ENCODE measurements around the gene HS3ST5.
"Not testable (repeated sequence)": the region's sequence is repeated elsewhere in the genome, so short reads cannot be mapped to it uniquely, and the experiment has no call there.

The HS3ST5 gene

GRCh38 chr6:114049367-114049966 lies 293.4 kb downstream of the HS3ST5 start:
- no peak for DNase-seq (ENCODE audit: low read depth in 2 of 2)

- DNase-seq (ENCODE audit: low read depth in 2 of 2), result not testable (repeated sequence)
These were observed 298.3 kb downstream of the HS3ST5 start for GRCh38 chr6:114044566-114044965.

DNA sequence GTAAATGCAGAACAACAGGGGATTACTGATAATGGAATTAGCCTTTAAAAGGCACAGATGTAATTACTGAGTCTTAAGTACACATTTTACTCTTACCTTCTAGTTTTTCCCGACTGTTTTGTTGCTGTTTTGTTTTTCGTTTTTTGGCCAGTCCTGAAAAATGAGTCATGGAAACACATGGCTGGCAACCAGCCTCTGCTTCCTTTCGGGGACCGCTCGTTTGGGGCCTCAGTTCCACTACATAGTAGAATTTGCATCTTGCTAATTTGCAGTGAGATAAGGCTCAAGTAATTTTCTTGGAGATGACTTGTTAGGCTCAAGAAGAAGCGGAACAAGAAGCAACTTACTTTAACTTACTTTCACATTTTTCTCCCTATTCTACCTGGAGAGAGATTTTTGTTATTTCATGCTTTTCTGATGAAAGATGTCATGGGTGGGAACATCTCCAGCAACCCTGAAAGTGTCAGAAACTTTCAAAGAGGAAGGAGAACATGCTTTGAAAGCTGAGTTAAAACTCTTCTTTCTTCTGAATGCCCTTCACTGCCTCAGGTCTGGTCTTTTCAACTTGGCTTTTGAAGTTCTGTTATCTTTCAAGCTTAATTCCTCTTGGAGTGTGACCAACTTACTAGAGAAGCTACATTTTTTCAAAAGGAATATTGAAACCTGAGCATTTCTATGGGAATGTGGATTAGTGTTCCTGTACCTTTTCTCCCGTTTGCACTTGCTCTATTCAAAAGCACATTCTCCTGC lies 300.4 kb downstream of the HS3ST5 start:
- no peak for DNase-seq (ENCODE audit: low read depth in 2 of 2)

DNA sequence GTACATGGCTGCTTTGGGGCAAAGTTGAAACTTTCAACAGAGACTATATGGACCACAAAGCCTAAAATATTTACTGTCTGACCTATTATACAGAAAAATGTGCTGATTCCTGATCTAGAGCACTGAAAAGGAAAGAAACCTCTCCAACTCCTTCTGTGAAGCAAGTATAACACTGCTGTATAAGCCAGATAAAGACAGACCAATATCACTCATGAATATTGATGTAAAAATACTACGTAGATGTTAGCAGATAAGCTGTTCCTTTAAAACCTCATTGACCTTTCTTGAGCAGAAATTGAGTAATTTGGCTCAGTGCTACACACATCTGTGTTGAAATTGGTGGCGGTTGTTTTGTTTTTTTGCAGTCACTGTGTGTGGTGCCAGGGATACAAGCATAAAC lies 302.0 kb downstream of the HS3ST5 start:
- DNase-seq (ENCODE audit: low read depth in 2 of 2), result no peak

- no peak for DNase-seq (ENCODE audit: low read depth in 2 of 2)
These were observed 303.0 kb downstream of the HS3ST5 start for GRCh38 chr6:114039841-114040240.

- DNase-seq (ENCODE audit: low read depth in 2 of 2), result peak; percentile 10 to 19
These were observed 309.2 kb downstream of the HS3ST5 start for GRCh38 chr6:114033606-114034005.

GRCh38 chr6:114032721-114033120 lies 310.1 kb downstream of the HS3ST5 start:
- no peak for DNase-seq (ENCODE audit: low read depth in 2 of 2)

DNA sequence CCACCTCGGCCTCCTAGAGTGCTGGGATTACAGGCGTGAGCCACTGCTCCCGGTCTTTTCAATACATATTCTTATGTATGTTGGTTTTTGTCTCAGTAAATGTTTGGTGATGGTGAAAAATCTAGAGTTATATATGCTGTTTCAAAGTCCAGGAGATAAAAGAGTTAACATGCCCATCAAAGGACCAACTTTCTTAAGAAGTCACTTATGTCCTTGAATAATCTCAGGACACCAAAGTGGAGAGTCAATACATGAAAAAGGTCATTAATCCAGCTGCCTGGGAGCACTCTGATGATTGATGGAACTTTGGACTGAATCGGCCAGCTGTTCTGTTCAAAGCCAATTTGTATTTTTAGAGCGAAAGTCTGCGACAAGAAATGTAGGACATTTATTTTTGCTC lies 312.1 kb downstream of the HS3ST5 start:
- DNase-seq (ENCODE audit: low read depth in 2 of 2), result no peak

- DNase-seq (ENCODE audit: low read depth in 2 of 2), result no peak
These were observed 318.1 kb downstream of the HS3ST5 start for GRCh38 chr6:114024746-114025145.

DNA sequence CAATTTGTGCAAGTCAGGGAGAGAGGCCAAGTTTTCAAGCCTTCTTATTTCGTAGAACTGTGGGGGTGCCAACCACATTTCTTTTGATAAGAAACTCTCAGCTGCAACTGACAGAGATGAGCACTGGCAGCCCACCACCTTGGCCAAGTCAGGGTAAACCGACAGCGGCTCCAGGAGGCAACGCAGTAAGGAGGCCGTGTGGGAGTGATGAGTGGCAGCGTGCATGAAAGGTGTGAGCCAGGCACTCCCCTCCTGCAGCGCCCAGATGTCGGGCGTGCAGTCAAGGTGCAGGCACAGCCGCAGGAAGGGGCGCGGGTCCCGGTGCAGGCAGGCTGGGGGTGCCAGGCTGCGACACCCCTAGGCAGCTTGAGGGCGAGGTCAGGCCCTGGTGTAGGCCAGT lies 322.6 kb downstream of the HS3ST5 start:
- DNase-seq (ENCODE audit: low read depth in 2 of 2), result no peak

- not testable (repeated sequence) for DNase-seq (ENCODE audit: low read depth in 2 of 2)
These were observed 325.7 kb downstream of the HS3ST5 start for GRCh38 chr6:114017146-114017545.

DNA sequence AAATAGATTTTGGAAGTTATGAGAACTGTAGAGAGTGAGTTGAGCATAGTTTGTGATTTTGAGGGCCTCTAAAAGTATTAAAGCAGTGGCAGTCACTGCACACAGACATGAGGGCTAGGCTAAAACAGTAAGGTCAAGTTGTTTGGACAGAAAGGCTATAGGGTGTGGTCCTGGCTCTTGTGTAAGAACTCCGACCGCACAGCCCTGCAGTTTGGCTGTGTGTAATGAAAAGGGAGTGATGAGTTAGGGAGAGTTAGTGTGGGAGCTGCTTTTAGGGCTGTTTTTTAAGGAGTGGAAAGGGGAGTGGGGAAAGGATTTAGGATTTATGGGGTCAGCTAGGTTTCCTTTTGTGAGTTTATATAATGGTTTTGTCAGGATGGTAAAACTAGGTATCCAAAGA lies 328.7 kb downstream of the HS3ST5 start:
- DNase-seq (ENCODE audit: low read depth in 2 of 2), result not testable (repeated sequence)

GRCh38 chr6:114011486-114011885 lies 331.3 kb downstream of the HS3ST5 start:
- not testable (repeated sequence) for DNase-seq (ENCODE audit: low read depth in 2 of 2)

DNA sequence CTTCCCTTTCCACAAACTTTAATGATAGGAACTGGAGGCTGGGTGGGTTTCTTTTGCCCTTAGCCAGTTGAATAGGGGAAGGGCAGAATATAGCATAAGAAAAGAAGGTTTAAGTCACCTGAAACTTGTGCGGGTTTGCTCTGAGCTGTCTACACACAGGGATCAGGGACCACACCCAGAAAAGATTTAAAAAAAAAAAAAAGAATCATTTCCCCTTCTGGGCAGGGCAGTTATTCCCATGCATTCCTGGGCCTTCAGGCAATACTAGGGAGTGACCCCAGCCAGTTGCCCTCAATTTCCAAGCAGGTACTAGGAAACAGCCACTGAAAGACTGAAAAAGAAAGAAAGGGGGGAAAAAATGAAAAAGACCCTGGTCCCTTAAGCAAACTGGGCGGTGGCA lies 332.3 kb downstream of the HS3ST5 start:
- DNase-seq (ENCODE audit: low read depth in 2 of 2), result no peak

- DNase-seq (ENCODE audit: low read depth in 2 of 2), result no peak
These were observed 333.6 kb downstream of the HS3ST5 start for GRCh38 chr6:114009192-114009591.

GRCh38 chr6:114008331-114008730 lies 334.5 kb downstream of the HS3ST5 start:
- no peak for DNase-seq (ENCODE audit: low read depth in 2 of 2)

DNA sequence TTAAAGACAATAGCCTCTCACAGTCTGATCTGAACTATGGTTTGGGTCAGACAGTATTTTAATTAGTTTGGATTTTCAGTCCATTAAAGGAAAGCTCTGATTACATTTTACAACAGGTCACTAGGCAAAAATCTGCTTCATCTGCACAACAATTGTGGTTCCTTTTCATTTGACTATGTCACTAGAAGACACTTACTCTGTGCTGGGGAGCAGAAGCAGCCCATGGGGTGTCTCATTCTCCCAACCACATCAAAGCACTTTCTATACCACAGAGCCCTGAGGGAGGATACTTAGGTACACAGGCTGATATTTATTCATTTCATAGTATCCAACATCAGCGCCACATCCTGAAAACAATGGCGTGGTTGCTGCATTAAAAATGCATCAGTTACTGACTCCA lies 335.3 kb downstream of the HS3ST5 start:
- no peak for DNase-seq (ENCODE audit: low read depth in 2 of 2)

Data from fibroblast of skin of left biceps (primary cell).